ENCODE results near the gene MAGEB4. TPM values are rescaled to one million over a fixed set of nuclear protein-coding genes. Genes with fewer than 3 reads are reported as not detected.

The MAGEB4 gene
- total RNA-seq, 2 donors from 2014 or later = not detected

DNA sequence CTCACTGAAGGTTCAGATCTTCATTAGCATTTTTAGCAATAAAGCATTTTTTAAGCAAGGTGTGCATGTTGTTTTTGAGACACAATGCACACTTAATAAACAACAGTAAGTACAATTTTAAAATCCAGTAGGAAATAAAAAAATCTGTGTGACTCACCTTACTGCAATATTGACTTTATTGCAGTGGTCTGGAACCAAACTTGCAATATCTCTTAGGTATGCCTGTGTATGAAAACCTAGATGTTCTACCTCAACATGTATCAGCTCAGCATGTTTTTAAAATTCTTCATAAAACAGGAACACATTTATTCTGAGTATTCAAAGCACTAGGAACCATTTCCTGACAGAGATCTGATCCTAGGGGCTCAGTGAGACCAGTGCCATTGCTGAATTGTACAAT is 40.7 kb downstream of the MAGEB4 start:
- Mint-ChIP-seq H3K27me3 (ENCODE audit: insufficient read depth) (no peaks in the 10 kb centered on the region), H3K36me3 (ENCODE audit: low read depth) (no peaks in the 10 kb centered on the region), H3K4me1 (no peaks in the 10 kb centered on the region), H3K27ac (no peak overlapping the region), H3K9me3 (no peaks in the 10 kb centered on the region), H3K4me3 (no peak overlapping the region)
- DNase-seq = no peak
- TF ChIP-seq CTCF (conservative IDR thresholded peaks at IDR 0.05) = no peak
- no peak overlapping the region for H3K27ac ChIP-seq (ENCODE audit: low read depth, low read length)
- H3K36me3 ChIP-seq (ENCODE audit: control insufficient read depth, insufficient read depth, low read length) = no peaks in the 10 kb centered on the region
- H3K4me3 ChIP-seq (ENCODE audit: low read length) = no peak overlapping the region
- H3K9me3 ChIP-seq (ENCODE audit: control insufficient read depth, low read length) = no peaks in the 10 kb centered on the region
- no peak overlapping the region for H3K9ac ChIP-seq (ENCODE audit: extremely low read depth, low read length, poor library complexity, severe bottlenecking)
- no peaks in the 10 kb centered on the region for H3K4me1 ChIP-seq (ENCODE audit: control insufficient read depth, insufficient read depth, low read length)
- H3K27me3 ChIP-seq (ENCODE audit: control insufficient read depth, insufficient read depth, low read length, poor library complexity, severe bottlenecking) = no peaks in the 10 kb centered on the region

- Mint-ChIP-seq H3K9me3 (no peaks in the 10 kb centered on the region), H3K27me3 (ENCODE audit: insufficient read depth) (no peaks in the 10 kb centered on the region), H3K27ac (no peak overlapping the region), H3K36me3 (ENCODE audit: low read depth) (no peaks in the 10 kb centered on the region), H3K4me3 (no peak overlapping the region), H3K4me1 (no peaks in the 10 kb centered on the region)
- TF ChIP-seq CTCF (conservative IDR thresholded peaks at IDR 0.05) = no peak
- H3K4me3 ChIP-seq (ENCODE audit: low read length) = no peak overlapping the region
- no peaks in the 10 kb centered on the region for H3K27me3 ChIP-seq (ENCODE audit: control insufficient read depth, insufficient read depth, low read length, poor library complexity, severe bottlenecking)
- no peak overlapping the region for H3K27ac ChIP-seq (ENCODE audit: low read depth, low read length)
- no peaks in the 10 kb centered on the region for H3K4me1 ChIP-seq (ENCODE audit: control insufficient read depth, insufficient read depth, low read length)
- 92% methylated on average over 2 of the region's 3 CpGs; no CpG with 5 or more reads in 1 of the 2 experiments for WGBS, 2 experiments (ENCODE audit: insufficient coverage in 1 of 2, insufficient read length in 1 of 2)
- no peak for DNase-seq
- no peaks in the 10 kb centered on the region for H3K9me3 ChIP-seq (ENCODE audit: control insufficient read depth, low read length)
- no peak overlapping the region for H3K9ac ChIP-seq (ENCODE audit: extremely low read depth, low read length, poor library complexity, severe bottlenecking)
- H3K36me3 ChIP-seq (ENCODE audit: control insufficient read depth, insufficient read depth, low read length) = no peaks in the 10 kb centered on the region
Measured at GRCh38 chrX:30283456-30284200, 41.8 kb downstream of the MAGEB4 start.

Other genes starting within 250 kb of the MAGEB4 start
- not detected for gene MAGEB2, start 26.4 kb upstream of the MAGEB4 start, total RNA-seq
- not detected for gene MAGEB3, start 11.3 kb upstream of the MAGEB4 start, total RNA-seq
- gene MAGEB1, start 5.1 kb downstream of the MAGEB4 start, total RNA-seq = under 1 TPM; 0.18 to 0.33 TPM
- 10 to 100 TPM in 1 of 2 donors, 1 to 10 TPM in 1; 9.6 to 15.2 TPM for gene NR0B1, start 67.4 kb downstream of the MAGEB4 start, total RNA-seq